ENCODE data around the gene KLF16. TPM values are rescaled to one million over a fixed set of nuclear protein-coding genes. Genes with fewer than 3 reads are reported as not detected.

KLF16 gene
- polyA plus RNA-seq, 3 donors = 0.51 to 23.3 (median 0.67) TPM

GRCh38 chr19:1860821-1861598, 2.4 kb downstream of the KLF16 start:
- no peaks in the 10 kb centered on the region for H3K36me3 ChIP-seq (replicated peaks in 1 of 2; ENCODE audit: control insufficient read depth in 1 of 2, insufficient read depth in 2 of 2, low read length in 2 of 2)
- TF ChIP-seq CTCF (IDR thresholded peaks at IDR 0.05) = no peak
- H4K20me1 ChIP-seq (ENCODE audit: insufficient read depth, low read length) = peaks cover 60% of the 10 kb centered on the region
- H3K27me3 ChIP-seq (ENCODE audit: control insufficient read depth in 2 of 2, insufficient read depth in 2 of 2, low read length in 2 of 2) = no peaks in the 10 kb centered on the region
- Mint-ChIP-seq H3K27me3 (ENCODE audit: low read depth in 3 of 3) (peaks cover 0 to 4% (median 2%) of the 10 kb centered on the region in 3 donors), H3K4me3 (peak overlapping the region; percentile 92 to 93), H3K36me3 (no peaks in the 10 kb centered on the region), H3K9me3 (no peaks in the 10 kb centered on the region), H3K27ac (peak overlapping the region in 2 of 7 donors; percentile 79 to 82), H3K4me1 (peaks cover 50% of the 10 kb centered on the region)
- H3K4me3 ChIP-seq (replicated peaks in 1 of 3; ENCODE audit: low read depth in 2 of 3, low read length in 3 of 3) = peak overlapping the region in 2 of 3 experiments; percentile 94 to 96
- no peaks in the 10 kb centered on the region for H3K9me3 ChIP-seq (replicated peaks in 1 of 2; ENCODE audit: control insufficient read depth in 1 of 2, insufficient read depth in 1 of 2, low read length in 2 of 2)
- no peak overlapping the region for H3K27ac ChIP-seq (ENCODE audit: low read depth in 1 of 2, low read length in 2 of 2)
- peaks cover 72% of the 10 kb centered on the region for H3K79me2 ChIP-seq (ENCODE audit: insufficient read depth, low read length)
- no peak overlapping the region for H2AFZ ChIP-seq (ENCODE audit: insufficient read depth, low read depth, low read length, poor library complexity, severe bottlenecking)
- intact Hi-C loops (cut with micrococcal nuclease) = loop anchor here in 1 of 2 donors (5.0 kb wide), 1 partner anchor 36 kb away; no protein-coding TSS in a partner anchor
- H3K4me1 ChIP-seq (ENCODE audit: control insufficient read depth in 1 of 2, insufficient read depth in 2 of 2, low read length in 2 of 2) = peaks cover 65 to 74% of the 10 kb centered on the region in 2 donors
- peak overlapping the region; percentile 92 for H3K4me2 ChIP-seq (replicated peaks; ENCODE audit: extremely low read depth, low read length, poor library complexity, severe bottlenecking)
- DNase-seq = no peak
- no peak overlapping the region for H3K9ac ChIP-seq (ENCODE audit: insufficient read depth, low read length, poor library complexity, severe bottlenecking)
- WGBS (ENCODE audit: insufficient coverage) = 66% methylated on average over 23 of the region's 28 CpGs

GRCh38 chr19:1860042-1860775, 3.2 kb downstream of the KLF16 start:
- DNase-seq = peak in 2 of 3 donors; percentile 21 to 52
- Mint-ChIP-seq H3K4me3 (peak overlapping the region in 1 of 2 donors; percentile 7), H3K9me3 (no peaks in the 10 kb centered on the region), H3K4me1 (peaks cover 50% of the 10 kb centered on the region), H3K27me3 (ENCODE audit: low read depth in 3 of 3) (peaks cover 0 to 4% (median 2%) of the 10 kb centered on the region in 3 donors), H3K27ac (no peak overlapping the region), H3K36me3 (no peaks in the 10 kb centered on the region)
- Histone ChIP-seq H3K36me3 (replicated peaks in 1 of 2; ENCODE audit: control insufficient read depth in 1 of 2, insufficient read depth in 2 of 2, low read length in 2 of 2) (no peaks in the 10 kb centered on the region), H4K20me1 (ENCODE audit: insufficient read depth, low read length) (peaks cover 60% of the 10 kb centered on the region), H2AFZ (ENCODE audit: insufficient read depth, low read depth, low read length, poor library complexity, severe bottlenecking) (no peak overlapping the region), H3K4me1 (ENCODE audit: control insufficient read depth in 1 of 2, insufficient read depth in 2 of 2, low read length in 2 of 2) (peaks cover 67 to 77% of the 10 kb centered on the region in 2 donors), H3K9me3 (replicated peaks in 1 of 2; ENCODE audit: control insufficient read depth in 1 of 2, insufficient read depth in 1 of 2, low read length in 2 of 2) (no peaks in the 10 kb centered on the region), H3K9ac (ENCODE audit: insufficient read depth, low read length, poor library complexity, severe bottlenecking) (no peak overlapping the region), H3K4me3 (replicated peaks in 1 of 3; ENCODE audit: low read depth in 2 of 3, low read length in 3 of 3) (peak overlapping the region in 1 of 3 experiments; percentile 96), H3K79me2 (ENCODE audit: insufficient read depth, low read length) (peaks cover 80% of the 10 kb centered on the region), H3K4me2 (replicated peaks; ENCODE audit: extremely low read depth, low read length, poor library complexity, severe bottlenecking) (peak overlapping the region; percentile 92), H3K27me3 (ENCODE audit: control insufficient read depth in 2 of 2, insufficient read depth in 2 of 2, low read length in 2 of 2) (no peaks in the 10 kb centered on the region), H3K27ac (ENCODE audit: low read depth in 1 of 2, low read length in 2 of 2) (no peak overlapping the region)
- intact Hi-C loops (cut with micrococcal nuclease) = loop anchor here in 1 of 2 donors (5.0 kb wide), 1 partner anchor 37 kb away; no protein-coding TSS in a partner anchor
- WGBS (ENCODE audit: insufficient coverage) = 15% methylated on average over 13 of the region's 32 CpGs
- no peak for TF ChIP-seq CTCF (IDR thresholded peaks at IDR 0.05)
